Renal pelvis (tissue), 4 donors: ENCODE data around the gene ISLR. TPM values are rescaled to one million over a fixed set of nuclear protein-coding genes. Genes with fewer than 3 reads are reported as not detected.
"Not testable (repeated sequence)": the region's sequence is repeated elsewhere in the genome, so short reads cannot be mapped to it uniquely, and the experiment has no call there.

Source experiments
- DNase-seq: peaks from one replicate; pipeline ENCODE4 v3.0.0-alpha.2; 2013
- polyA plus RNA-seq, 3 donors: library from polyadenylated mRNA; unstranded; fragments of 120-200 nt; gene quantifications; one replicate each; pipeline ENCODE4 v1.2.1, GENCODE V29; 2013; ENCODE audit not compliant: insufficient read length in 3 of 3

ISLR gene
- polyA plus RNA-seq, 3 donors: 33.2 to 69.0 (median 46.3) TPM

- DNase-seq: not testable (repeated sequence)
Measured at GRCh38 chr15:74162195-74162536, 11.3 kb upstream of the ISLR start.

GRCh38 chr15:74165461-74165860 lies 8.0 kb upstream of the ISLR start:
- no peak for DNase-seq

- DNase-seq: no peak
Measured at GRCh38 chr15:74167891-74168331, 5.6 kb upstream of the ISLR start.

GRCh38 chr15:74168711-74169126 lies 4.8 kb upstream of the ISLR start:
- DNase-seq: no peak

- peak; percentile 71 for DNase-seq
Measured at GRCh38 chr15:74170071-74170844, 3.3 kb upstream of the ISLR start.

- no peak for DNase-seq
Measured at GRCh38 chr15:74170875-74171578, 2.5 kb upstream of the ISLR start.

- DNase-seq: no peak
Measured at GRCh38 chr15:74171965-74172541, 1.5 kb upstream of the ISLR start.

GRCh38 chr15:74172701-74173379 lies 670 bp upstream of the ISLR start:
- peak; percentile 67 for DNase-seq

GRCh38 chr15:74174219-74174957 lies 878 bp downstream of the ISLR start:
- peak; percentile 53 for DNase-seq

GRCh38 chr15:74174958-74175253 lies 1.4 kb downstream of the ISLR start:
- DNase-seq: no peak

- DNase-seq: no peak
Measured at GRCh38 chr15:74175271-74176191, 2.0 kb downstream of the ISLR start.

GRCh38 chr15:74176262-74177214 lies 3.0 kb downstream of the ISLR start:
- no peak for DNase-seq

- no peak for DNase-seq
Measured at GRCh38 chr15:74178326-74179100, 5.0 kb downstream of the ISLR start.

- DNase-seq: no peak
Measured at GRCh38 chr15:74179101-74179841, 5.8 kb downstream of the ISLR start.

GRCh38 chr15:74179983-74180880 lies 6.7 kb downstream of the ISLR start:
- no peak for DNase-seq

- DNase-seq: no peak
Measured at GRCh38 chr15:74180881-74181602, 7.5 kb downstream of the ISLR start.
